Adrenal gland (tissue), 5 donors: ENCODE results near the gene SHISA5.

ENCODE experiments used
- CTCF ChIP-seq, 6 experiments: fragments of 450-650 bp in 4 of 6; fragments of 200-600 bp in 2 of 6; sonication (generic) in 1 of 6; IDR thresholded peaks; 1 replicate in 5 of 6; 2 replicates in 1 of 6; pipeline versions ENCODE4 v1.5.1 to v1.8.0; 2016 to 2021; ENCODE audit warnings: antibody characterized with exemption in 6 of 6, mild to moderate bottlenecking in 2 of 6, moderate library complexity in 1 of 6
- POLR2A ChIP-seq, 2 donors: fragments of 450-650 bp; IDR thresholded peaks; one replicate each; pipeline ENCODE4 v1.6.1; 2017; ENCODE audit warnings: antibody characterized with exemption in 2 of 2, mild to moderate bottlenecking in 2 of 2, moderate library complexity in 1 of 2
- donor health status: DM: no; HTN: no; CAD: no.

- TF ChIP-seq CTCF (IDR thresholded peaks at IDR 0.05) (no peak), POLR2A (IDR thresholded peaks at IDR 0.05) (no peak)
These were observed 34.5 kb upstream of the SHISA5 start for GRCh38 chr3:48538451-48538850.
